CD8-positive, alpha-beta memory T cell (primary cell): Measurements from ENCODE around the gene HSFX1. TPM values are rescaled to one million over a fixed set of nuclear protein-coding genes. Genes with fewer than 3 reads are reported as not detected.

Experiments used
- CTCF ChIA-PET: fragments of 350-600 bp; sonication (Branson Sonifier 250); formaldehyde crosslinking; loops from one replicate; lab custom pipeline; 2021; ENCODE audit warnings: antibody characterized with exemption; lab: Charles Lee
- POLR2A ChIA-PET: fragments of 350-600 bp; sonication (Branson Sonifier 250); formaldehyde crosslinking; loops from one replicate; lab custom pipeline; 2021; ENCODE audit warnings: antibody characterized with exemption; lab: Charles Lee
- DNase-seq, 5 donors: peaks; one replicate each; pipeline versions ENCODE4 v3.0.0 to v3.0.0-alpha.2; 2020 to 2022; ENCODE audit warnings: mixed read lengths in 1 of 5
- H3K27ac ChIP-seq: one replicate; pipeline ENCODE4 v1.7.0; 2013; ENCODE audit warnings: low read depth, mild to moderate bottlenecking, low read length, moderate library complexity
- H3K27me3 ChIP-seq: 2 replicates; pipeline ENCODE4 v1.7.0; 2013; ENCODE audit warnings: low read length, mild to moderate bottlenecking; ENCODE audit not compliant: insufficient read depth, poor library complexity, severe bottlenecking
- H3K36me3 ChIP-seq: 2 replicates; pipeline ENCODE4 v1.7.0; 2013; ENCODE audit warnings: mild to moderate bottlenecking, low read length, moderate library complexity; ENCODE audit not compliant: insufficient read depth
- H3K4me1 ChIP-seq: 2 replicates; pipeline ENCODE4 v1.7.0; 2013; ENCODE audit warnings: mild to moderate bottlenecking, low read length, moderate library complexity; ENCODE audit not compliant: insufficient read depth
- H3K4me3 ChIP-seq: 2 replicates; pipeline ENCODE4 v1.7.0; 2013; ENCODE audit warnings: mild to moderate bottlenecking, low read length
- H3K9me3 ChIP-seq: 2 replicates; pipeline ENCODE4 v1.7.0; 2013; ENCODE audit warnings: mild to moderate bottlenecking, low read length
- H3K27ac Mint-ChIP-seq, 8 donors: one replicate each; pipeline ENCODE4 v1.8.0; 2020 to 2021; ENCODE audit warnings: mixed read lengths in 8 of 8, mild to moderate bottlenecking in 6 of 8, inconsistent platforms in 3 of 8, moderate library complexity in 3 of 8
- H3K27me3 Mint-ChIP-seq, 2 donors: one replicate each; pipeline ENCODE4 v1.8.0; 2020 to 2021; ENCODE audit warnings: mixed read lengths in 2 of 2, mild to moderate bottlenecking in 1 of 2, moderate library complexity in 1 of 2
- H3K36me3 Mint-ChIP-seq, 3 donors: one replicate each; pipeline ENCODE4 v1.8.0; 2020 to 2021; ENCODE audit warnings: mixed read lengths in 3 of 3, inconsistent platforms in 1 of 3, mild to moderate bottlenecking in 1 of 3
- H3K4me1 Mint-ChIP-seq, 3 donors: one replicate each; pipeline ENCODE4 v1.8.0; 2020 to 2021; ENCODE audit warnings: mixed read lengths in 3 of 3, inconsistent platforms in 1 of 3, mild to moderate bottlenecking in 1 of 3
- H3K4me3 Mint-ChIP-seq, 7 donors: one replicate each; pipeline ENCODE4 v1.8.0; 2020 to 2021; ENCODE audit warnings: mixed read lengths in 7 of 7, mild to moderate bottlenecking in 6 of 7, moderate library complexity in 4 of 7, inconsistent platforms in 2 of 7
- H3K9me3 Mint-ChIP-seq, 5 donors: one replicate each; pipeline ENCODE4 v1.8.0; 2020 to 2022; ENCODE audit warnings: mixed read lengths in 5 of 5, mild to moderate bottlenecking in 3 of 5, moderate library complexity in 2 of 5, inconsistent platforms in 1 of 5
- polyA plus RNA-seq: library from polyadenylated mRNA; unstranded; fragments of 300-500 nt; fragmentation: Illumina TruSeq; gene quantifications from one replicate; pipeline ENCODE4 v1.2.3, GENCODE V29; 2021
- total RNA-seq, 2 experiments: library from RNA; stranded (reverse); gene quantifications; one replicate each; pipeline ENCODE4 v1.2.3, GENCODE V29; 2021

HSFX1 gene
- total and polyA plus RNA-seq, 3 experiments from 2014 or later, result 0.14 to 0.29 TPM; not detected in 1

DNA sequence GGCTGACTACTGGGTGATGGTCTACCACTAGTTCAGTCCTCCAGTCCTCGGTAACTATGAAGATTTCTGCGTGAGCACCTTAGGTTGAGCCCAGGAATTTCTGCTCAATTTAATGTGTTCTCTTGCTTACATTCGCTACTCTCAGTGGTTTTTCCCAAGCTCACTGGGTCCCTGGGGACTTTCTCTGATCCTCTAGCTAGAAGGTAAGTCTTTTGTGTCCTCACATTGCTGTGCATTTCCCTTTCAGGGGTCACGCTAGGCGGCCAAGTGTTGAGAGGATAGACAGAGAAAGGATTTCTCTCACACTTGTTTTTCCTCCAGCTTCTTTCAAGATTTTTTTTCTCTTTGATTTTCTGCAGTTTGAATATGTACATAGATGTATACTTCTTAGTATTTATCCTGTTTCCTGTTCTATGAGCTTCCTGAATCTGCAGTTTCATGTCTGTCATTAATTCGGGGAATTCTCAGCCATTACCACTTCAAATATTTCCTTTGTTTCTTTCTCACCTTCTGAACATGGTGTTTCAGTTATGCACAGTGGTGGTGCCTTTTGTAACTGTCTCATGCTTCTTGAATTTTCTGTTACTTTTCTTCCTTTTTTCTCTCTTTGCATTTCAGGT, 25.3 kb downstream of the HSFX1 start:
- Mint-ChIP-seq H3K9me3 (no peaks in the 10 kb centered on the region), H3K4me1 (peaks cover 15 to 33% (median 23%) of the 10 kb centered on the region in 3 donors), H3K27ac (peak overlapping the region in 2 of 8 donors; percentile 26 to 61), H3K36me3 (no peaks in the 10 kb centered on the region), H3K4me3 (no peak overlapping the region), H3K27me3 (peaks cover 0 to 4% of the 10 kb centered on the region in 2 donors)
- H3K36me3 ChIP-seq, result no peaks in the 10 kb centered on the region
- ChIA-PET POLR2A (no interaction called here), CTCF (no interaction called here)
- H3K4me1 ChIP-seq, result peaks cover 8% of the 10 kb centered on the region
- H3K27ac ChIP-seq, result no peak overlapping the region
- no peak for DNase-seq
- no peaks in the 10 kb centered on the region for H3K27me3 ChIP-seq
- H3K4me3 ChIP-seq, result no peak overlapping the region
- no peaks in the 10 kb centered on the region for H3K9me3 ChIP-seq

DNA sequence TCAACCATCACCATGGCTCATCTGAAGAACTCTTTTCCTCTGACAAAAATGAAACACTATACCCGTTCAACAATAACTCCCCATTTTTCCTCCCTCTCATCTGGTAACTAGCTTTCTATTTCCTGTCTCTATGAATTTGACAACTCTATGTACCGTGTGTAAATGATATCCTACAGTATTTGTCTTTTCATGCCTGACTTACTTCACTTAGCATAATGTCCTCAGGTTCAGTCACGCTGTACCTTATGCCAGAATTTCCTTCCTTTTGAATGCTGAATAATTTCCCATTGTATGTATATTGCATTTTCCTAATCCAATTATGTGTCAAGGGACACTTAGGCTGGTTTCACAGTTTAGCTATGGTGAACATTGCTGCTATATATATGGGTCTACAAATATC, 26.1 kb downstream of the HSFX1 start:
- DNase-seq, result no peak
- H3K4me1 ChIP-seq, result peaks cover 8% of the 10 kb centered on the region
- H3K9me3 Mint-ChIP-seq, result no peaks in the 10 kb centered on the region
- H3K9me3 ChIP-seq, result no peaks in the 10 kb centered on the region
- no peaks in the 10 kb centered on the region for H3K27me3 ChIP-seq
- peaks cover 15 to 33% (median 23%) of the 10 kb centered on the region in 3 donors for H3K4me1 Mint-ChIP-seq
- ChIA-PET POLR2A (no interaction called here), CTCF (no interaction called here)
- no peak overlapping the region for H3K4me3 ChIP-seq
- H3K4me3 Mint-ChIP-seq, result no peak overlapping the region
- H3K27me3 Mint-ChIP-seq, result peaks cover 0 to 4% of the 10 kb centered on the region in 2 donors
- no peak overlapping the region for H3K27ac ChIP-seq
- no peak overlapping the region for H3K27ac Mint-ChIP-seq
- H3K36me3 Mint-ChIP-seq, result no peaks in the 10 kb centered on the region
- H3K36me3 ChIP-seq, result no peaks in the 10 kb centered on the region

DNA sequence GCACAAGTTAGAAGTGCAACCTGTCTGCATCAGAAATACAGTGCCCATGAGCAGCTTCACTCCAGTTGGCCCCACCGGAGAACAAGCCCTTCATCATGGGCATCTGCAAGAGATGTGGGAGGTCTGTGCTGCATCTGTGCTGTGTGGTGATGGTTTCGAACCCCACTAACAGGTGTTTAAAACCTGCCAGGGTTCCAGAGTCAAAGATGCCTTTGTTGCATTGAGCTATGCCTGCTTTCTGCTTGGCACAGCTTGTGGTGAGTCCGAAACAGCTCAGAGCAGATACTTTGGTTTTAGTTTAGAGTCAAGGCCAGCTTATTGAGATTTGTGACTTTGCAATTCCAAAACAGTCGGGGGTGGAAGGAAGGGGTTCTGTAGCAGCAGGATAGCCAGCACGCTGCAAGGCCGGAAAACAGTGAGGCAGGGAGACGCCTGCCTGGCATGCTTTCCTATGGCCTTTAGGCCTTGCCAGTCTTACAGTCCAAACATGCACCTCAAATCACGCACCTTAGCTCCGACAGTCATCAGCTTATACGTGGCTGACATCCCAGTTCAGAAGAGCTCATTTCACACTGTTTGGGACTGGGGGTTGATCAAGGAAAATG, 29.7 kb downstream of the HSFX1 start:
- Mint-ChIP-seq H3K27me3 (peaks cover 0 to 4% of the 10 kb centered on the region in 2 donors), H3K4me1 (peaks cover 10 to 20% (median 13%) of the 10 kb centered on the region in 3 donors), H3K36me3 (no peaks in the 10 kb centered on the region), H3K9me3 (no peaks in the 10 kb centered on the region), H3K4me3 (no peak overlapping the region), H3K27ac (no peak overlapping the region)
- H3K27me3 ChIP-seq, result no peaks in the 10 kb centered on the region
- H3K4me1 ChIP-seq, result peaks cover 8% of the 10 kb centered on the region
- no peak for DNase-seq
- no peak overlapping the region for H3K27ac ChIP-seq
- no peak overlapping the region for H3K4me3 ChIP-seq
- H3K36me3 ChIP-seq, result no peaks in the 10 kb centered on the region
- ChIA-PET POLR2A (no interaction called here), CTCF (no interaction called here)
- no peaks in the 10 kb centered on the region for H3K9me3 ChIP-seq

DNA sequence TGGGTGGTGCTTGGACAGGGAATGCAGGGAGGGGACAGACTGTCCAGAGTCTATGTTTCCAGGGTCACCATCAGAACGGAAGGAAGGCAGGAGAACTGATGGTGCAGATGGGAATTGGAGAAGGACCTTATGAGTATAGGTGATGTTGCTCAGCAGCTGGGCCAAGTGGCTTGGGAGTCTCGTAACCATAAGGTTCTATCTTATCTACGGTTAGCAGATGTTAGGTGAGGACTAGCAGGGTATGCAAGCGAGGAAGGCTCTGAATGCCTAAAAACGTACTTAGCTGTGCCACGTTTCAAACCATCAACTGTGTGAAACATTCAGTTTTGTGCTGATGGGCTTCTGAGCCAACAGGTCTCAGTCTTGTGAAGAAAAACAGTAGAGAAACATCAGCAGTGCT, 30.2 kb downstream of the HSFX1 start:
- Histone ChIP-seq H3K4me1 (peaks cover 8% of the 10 kb centered on the region), H3K27me3 (no peaks in the 10 kb centered on the region), H3K9me3 (no peaks in the 10 kb centered on the region), H3K36me3 (no peaks in the 10 kb centered on the region), H3K27ac (no peak overlapping the region), H3K4me3 (no peak overlapping the region)
- ChIA-PET CTCF (no interaction called here), POLR2A (no interaction called here)
- no peak for DNase-seq
- Mint-ChIP-seq H3K9me3 (no peaks in the 10 kb centered on the region), H3K27me3 (peaks cover 0 to 4% of the 10 kb centered on the region in 2 donors), H3K36me3 (no peaks in the 10 kb centered on the region), H3K27ac (no peak overlapping the region), H3K4me1 (peaks cover 10 to 17% (median 11%) of the 10 kb centered on the region in 3 donors), H3K4me3 (no peak overlapping the region)

DNA sequence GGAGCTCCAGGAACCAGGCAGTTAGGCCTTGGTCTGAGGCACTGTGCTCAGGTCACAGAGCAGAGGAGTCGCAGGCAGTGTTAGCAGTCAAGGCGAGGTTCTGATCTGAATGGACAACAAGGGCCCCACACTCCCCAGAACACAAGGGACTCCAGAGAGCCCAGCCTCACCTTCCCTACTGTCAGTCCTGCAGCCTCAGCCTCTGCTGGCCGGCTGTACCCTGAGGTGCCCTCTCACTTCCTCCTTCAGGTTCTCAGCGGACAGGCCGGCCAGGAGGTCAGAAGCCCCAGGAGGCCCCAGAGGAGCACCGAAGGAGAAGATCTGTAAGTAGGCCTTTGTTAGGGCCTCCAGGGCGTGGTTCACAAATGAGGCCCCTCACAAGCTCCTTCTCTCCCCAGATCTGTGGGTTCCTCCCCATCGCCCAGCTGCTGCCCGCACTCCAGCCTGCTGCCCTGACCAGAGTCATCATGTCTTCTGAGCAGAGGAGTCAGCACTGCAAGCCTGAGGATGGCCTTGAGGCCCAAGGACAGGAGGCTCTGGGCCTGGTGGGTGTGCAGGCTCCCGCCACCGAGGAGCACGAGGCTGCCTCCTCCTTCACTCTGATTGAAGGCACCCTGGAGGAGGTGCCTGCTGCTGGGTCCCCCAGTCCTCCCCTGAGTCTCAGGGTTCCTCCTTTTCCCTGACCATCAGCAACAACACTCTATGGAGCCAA, 34.0 kb downstream of the HSFX1 start:
- H3K4me1 ChIP-seq, result no peaks in the 10 kb centered on the region
- no peaks in the 10 kb centered on the region for H3K27me3 ChIP-seq
- Mint-ChIP-seq H3K4me3 (no peak overlapping the region), H3K36me3 (no peaks in the 10 kb centered on the region), H3K27ac (peak overlapping the region in 1 of 8 donors; percentile 33), H3K9me3 (no peaks in the 10 kb centered on the region), H3K4me1 (no peaks in the 10 kb centered on the region), H3K27me3 (peaks cover 0 to 5% of the 10 kb centered on the region in 2 donors)
- CTCF ChIA-PET, result no interaction called here
- no peaks in the 10 kb centered on the region for H3K36me3 ChIP-seq
- POLR2A ChIA-PET, result no interaction called here
- H3K27ac ChIP-seq, result no peak overlapping the region
- H3K4me3 ChIP-seq, result no peak overlapping the region
- DNase-seq, result no peak
- H3K9me3 ChIP-seq, result no peaks in the 10 kb centered on the region

DNA sequence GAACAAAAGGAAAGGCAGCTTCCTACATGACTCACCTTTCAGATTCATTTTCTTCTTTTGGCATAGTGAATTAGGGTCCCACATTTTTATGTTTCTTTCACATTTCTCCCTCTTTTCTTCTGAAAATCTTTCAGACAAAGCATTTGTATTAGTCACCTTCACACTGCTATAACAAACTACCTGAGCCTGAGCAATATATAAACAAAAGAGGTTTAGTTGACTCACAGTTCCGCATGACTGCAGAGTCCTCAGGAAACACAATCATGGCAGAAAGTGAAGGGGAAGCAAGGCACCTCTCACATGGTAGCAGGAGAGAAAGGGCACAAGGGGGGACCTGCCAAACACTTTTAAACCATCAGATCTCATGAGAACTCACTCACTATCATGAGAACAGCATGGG, 44.8 kb downstream of the HSFX1 start:
- Mint-ChIP-seq H3K9me3 (no peaks in the 10 kb centered on the region), H3K36me3 (no peaks in the 10 kb centered on the region), H3K27me3 (peaks cover 11 to 24% of the 10 kb centered on the region in 2 donors), H3K27ac (no peak overlapping the region), H3K4me1 (no peaks in the 10 kb centered on the region), H3K4me3 (no peak overlapping the region)
- Histone ChIP-seq H3K9me3 (no peaks in the 10 kb centered on the region), H3K36me3 (no peaks in the 10 kb centered on the region), H3K27me3 (no peaks in the 10 kb centered on the region), H3K4me3 (no peak overlapping the region), H3K4me1 (no peaks in the 10 kb centered on the region), H3K27ac (no peak overlapping the region)
- POLR2A ChIA-PET, result no interaction called here
- DNase-seq, result no peak
- CTCF ChIA-PET, result no interaction called here

DNA sequence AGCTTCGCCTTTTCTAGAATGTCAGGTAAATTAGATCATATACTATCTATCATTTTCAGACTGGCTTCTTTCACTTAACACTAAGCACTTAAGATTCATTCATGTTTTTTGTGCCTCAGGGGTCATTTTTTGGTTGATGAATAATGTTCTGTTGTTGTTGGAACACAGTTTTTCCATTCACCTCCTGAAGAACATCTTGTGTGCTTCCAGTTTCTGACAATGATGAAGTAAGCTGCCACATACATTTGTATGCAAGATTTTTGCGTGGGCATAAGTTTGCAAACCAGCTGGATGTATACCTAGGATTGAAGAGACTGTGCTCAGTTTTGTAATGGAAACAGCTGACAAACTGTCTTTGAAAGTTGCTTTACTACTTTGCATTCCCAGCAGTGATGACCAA, 45.5 kb downstream of the HSFX1 start:
- H3K36me3 Mint-ChIP-seq, result no peaks in the 10 kb centered on the region
- Histone ChIP-seq H3K27ac (no peak overlapping the region), H3K4me3 (no peak overlapping the region), H3K27me3 (no peaks in the 10 kb centered on the region), H3K36me3 (no peaks in the 10 kb centered on the region), H3K9me3 (no peaks in the 10 kb centered on the region), H3K4me1 (no peaks in the 10 kb centered on the region)
- H3K27me3 Mint-ChIP-seq, result peaks cover 11 to 23% of the 10 kb centered on the region in 2 donors
- no peaks in the 10 kb centered on the region for H3K4me1 Mint-ChIP-seq
- H3K27ac Mint-ChIP-seq, result no peak overlapping the region
- no peak overlapping the region for H3K4me3 Mint-ChIP-seq
- no peak for DNase-seq
- H3K9me3 Mint-ChIP-seq, result no peaks in the 10 kb centered on the region
- POLR2A ChIA-PET, result no interaction called here
- CTCF ChIA-PET, result no interaction called here

DNA sequence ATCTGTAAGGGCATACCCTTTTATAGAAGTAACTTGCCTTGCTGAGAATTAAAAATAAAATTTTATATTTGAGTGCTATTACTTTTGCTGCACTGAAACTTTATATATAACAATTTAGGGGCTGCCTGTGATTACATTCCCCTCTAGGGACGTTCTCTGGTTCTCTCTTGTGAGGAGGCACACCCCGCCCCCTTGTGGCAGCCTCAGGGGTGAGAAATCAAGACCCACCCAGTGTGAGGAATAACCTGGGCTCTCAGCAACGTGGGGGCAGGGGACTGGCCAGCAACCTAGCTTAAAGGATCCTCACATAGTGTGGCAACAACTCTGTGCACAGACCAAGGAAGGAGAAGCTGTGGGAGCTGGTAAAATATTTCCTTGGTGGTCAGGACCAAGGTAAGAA, 51.6 kb downstream of the HSFX1 start:
- no peaks in the 10 kb centered on the region for H3K36me3 ChIP-seq
- peaks cover 9 to 19% of the 10 kb centered on the region in 2 donors for H3K27me3 Mint-ChIP-seq
- H3K27ac ChIP-seq, result no peak overlapping the region
- H3K4me3 ChIP-seq, result no peak overlapping the region
- CTCF ChIA-PET, result no interaction called here
- H3K27ac Mint-ChIP-seq, result peak overlapping the region in 1 of 8 donors; percentile 55
- no peak overlapping the region for H3K4me3 Mint-ChIP-seq
- H3K36me3 Mint-ChIP-seq, result no peaks in the 10 kb centered on the region
- peaks cover 19 to 28% (median 27%) of the 10 kb centered on the region in 3 donors for H3K4me1 Mint-ChIP-seq
- H3K27me3 ChIP-seq, result no peaks in the 10 kb centered on the region
- POLR2A ChIA-PET, result no interaction called here
- DNase-seq, result peak; percentile 3 to 62 (median 15)
- no peaks in the 10 kb centered on the region for H3K9me3 Mint-ChIP-seq
- peaks cover 9% of the 10 kb centered on the region for H3K4me1 ChIP-seq
- H3K9me3 ChIP-seq, result no peaks in the 10 kb centered on the region
